WTC11 (cell line): ENCODE measurements around the gene PGAM1.

Experiments used
- CTCF ChIP-seq: fragments of 200-600 bp; IDR thresholded peaks from 2 replicates; pipeline ENCODE4 v1.8.0; 2022; ENCODE audit warnings: antibody characterized with exemption
- JUN ChIP-seq: sonication (generic); formaldehyde crosslinking; IDR thresholded peaks from 2 replicates; pipeline ENCODE4 v1.8.0; 2023; ENCODE audit warnings: mild to moderate bottlenecking, missing genetic modification reagents
- KAT7 ChIP-seq: sonication (generic); formaldehyde crosslinking; IDR thresholded peaks from 2 replicates; pipeline ENCODE4 v1.8.1; 2023; ENCODE audit warnings: missing genetic modification reagents, mild to moderate bottlenecking, borderline replicate concordance
- MAX ChIP-seq: sonication (generic); formaldehyde crosslinking; IDR thresholded peaks from 2 replicates; pipeline ENCODE4 v1.8.0; 2022; ENCODE audit warnings: mild to moderate bottlenecking, missing genetic modification reagents
- RORB ChIP-seq: fragments of 250-450 bp; sonication (Bioruptor Pico); IDR thresholded peaks from 2 replicates; pipeline ENCODE4 v1.9.0; 2021; ENCODE audit warnings: mild to moderate bottlenecking
- TEAD4 ChIP-seq: sonication (generic); formaldehyde crosslinking; IDR thresholded peaks from 2 replicates; pipeline ENCODE4 v1.8.0; 2022; ENCODE audit warnings: mild to moderate bottlenecking, missing genetic modification reagents
- ZBTB21 ChIP-seq: sonication (generic); formaldehyde crosslinking; IDR thresholded peaks from 2 replicates; pipeline ENCODE4 v1.8.1; 2023; ENCODE audit warnings: mild to moderate bottlenecking, missing genetic modification reagents, borderline replicate concordance
- ZNF121 ChIP-seq: sonication (generic); formaldehyde crosslinking; IDR thresholded peaks from 2 replicates; pipeline ENCODE4 v1.8.0; 2023; ENCODE audit warnings: missing genetic modification reagents
- ZNF317 ChIP-seq: sonication (generic); formaldehyde crosslinking; IDR thresholded peaks from 2 replicates; pipeline ENCODE4 v1.8.1; 2023; ENCODE audit warnings: low read depth, mild to moderate bottlenecking, moderate library complexity, missing genetic modification reagents, borderline replicate concordance
- ZNF512 ChIP-seq: sonication (generic); formaldehyde crosslinking; IDR thresholded peaks from 2 replicates; pipeline ENCODE4 v1.8.1; 2022; ENCODE audit warnings: missing genetic modification reagents, borderline replicate concordance

- TF ChIP-seq RORB (CRISPR knock-in tag) (no peak), CTCF (no peak), MAX (CRISPR knock-in tag) (no peak), ZBTB21 (no peak), KAT7 (CRISPR knock-in tag) (no peak), ZNF512 (CRISPR knock-in tag) (no peak), JUN (CRISPR knock-in tag) (no peak), ZNF121 (CRISPR knock-in tag) (no peak), ZNF317 (CRISPR knock-in tag) (no peak), TEAD4 (CRISPR knock-in tag) (no peak)
Measured at GRCh38 chr10:97462309-97462708, 36.3 kb downstream of the PGAM1 start.
